Measurements from ENCODE around the gene ZNF358.

ZNF358 gene

GRCh38 chr19:7480222-7480969, 35.5 kb upstream of the ZNF358 start:
- no peak overlapping the region for H3K9ac ChIP-seq (ENCODE audit: low read length)
- H3K27me3 ChIP-seq (ENCODE audit: insufficient read depth, low read length), result peaks cover 7% of the 10 kb centered on the region; the same call in 1 of the 2 replicates
- H3K9me2 ChIP-seq (ENCODE audit: low read depth, low read length), result no peaks in the 10 kb centered on the region
- no peaks in the 10 kb centered on the region for H3K79me2 ChIP-seq (ENCODE audit: insufficient read depth, low read length)
- H2AFZ ChIP-seq (ENCODE audit: low read length), result no peak overlapping the region
- H3K36me3 ChIP-seq (ENCODE audit: insufficient read depth, low read length), result no peaks in the 10 kb centered on the region
- H3F3A ChIP-seq (ENCODE audit: insufficient read depth, low read length), result no peaks in the 10 kb centered on the region
- H3K9me3 ChIP-seq (ENCODE audit: low read length), result no peaks in the 10 kb centered on the region
- no peak for TF ChIP-seq CTCF (IDR thresholded peaks at IDR 0.05; ENCODE audit: low read length)
- TF ChIP-seq EZH2 (IDR thresholded peaks at IDR 0.05; ENCODE audit: borderline replicate concordance, low read length), result no peak
- no peak overlapping the region for H3K27ac ChIP-seq (ENCODE audit: low read depth, low read length, poor library complexity, severe bottlenecking)
- no peak overlapping the region for H3K4me3 ChIP-seq (ENCODE audit: low read depth, low read length, poor library complexity, severe bottlenecking)
- no peaks in the 10 kb centered on the region for H3K4me1 ChIP-seq (ENCODE audit: insufficient read depth, low read length, severe bottlenecking)
- no peaks in the 10 kb centered on the region for H4K20me1 ChIP-seq (ENCODE audit: insufficient read depth, low read length)
- H3K4me2 ChIP-seq (ENCODE audit: low read length), result no peak overlapping the region

GRCh38 chr19:7480970-7481255, 35.0 kb upstream of the ZNF358 start:
- Histone ChIP-seq H3K27ac (ENCODE audit: low read depth, low read length, poor library complexity, severe bottlenecking) (no peak overlapping the region), H3K36me3 (ENCODE audit: insufficient read depth, low read length) (no peaks in the 10 kb centered on the region), H3K4me2 (ENCODE audit: low read length) (no peak overlapping the region), H2AFZ (ENCODE audit: low read length) (no peak overlapping the region), H3K27me3 (ENCODE audit: insufficient read depth, low read length) (peaks cover 7% of the 10 kb centered on the region; the same call in 1 of the 2 replicates), H3K9ac (ENCODE audit: low read length) (no peak overlapping the region), H4K20me1 (ENCODE audit: insufficient read depth, low read length) (no peaks in the 10 kb centered on the region), H3K79me2 (ENCODE audit: insufficient read depth, low read length) (no peaks in the 10 kb centered on the region), H3K9me2 (ENCODE audit: low read depth, low read length) (no peaks in the 10 kb centered on the region), H3K9me3 (ENCODE audit: low read length) (no peaks in the 10 kb centered on the region), H3F3A (ENCODE audit: insufficient read depth, low read length) (no peaks in the 10 kb centered on the region), H3K4me1 (ENCODE audit: insufficient read depth, low read length, severe bottlenecking) (no peaks in the 10 kb centered on the region), H3K4me3 (ENCODE audit: low read depth, low read length, poor library complexity, severe bottlenecking) (no peak overlapping the region)
- no peak for TF ChIP-seq EZH2 (IDR thresholded peaks at IDR 0.05; ENCODE audit: borderline replicate concordance, low read length)
- no peak for TF ChIP-seq CTCF (IDR thresholded peaks at IDR 0.05; ENCODE audit: low read length)

- H3K4me3 ChIP-seq (ENCODE audit: low read depth, low read length, poor library complexity, severe bottlenecking), result no peak overlapping the region
- no peaks in the 10 kb centered on the region for H3K4me1 ChIP-seq (ENCODE audit: insufficient read depth, low read length, severe bottlenecking)
- H3F3A ChIP-seq (ENCODE audit: insufficient read depth, low read length), result no peaks in the 10 kb centered on the region
- H3K9me3 ChIP-seq (ENCODE audit: low read length), result no peaks in the 10 kb centered on the region
- no peak overlapping the region for H3K9ac ChIP-seq (ENCODE audit: low read length)
- H3K36me3 ChIP-seq (ENCODE audit: insufficient read depth, low read length), result no peaks in the 10 kb centered on the region
- no peak overlapping the region for H3K27ac ChIP-seq (ENCODE audit: low read depth, low read length, poor library complexity, severe bottlenecking)
- no peak for TF ChIP-seq EZH2 (IDR thresholded peaks at IDR 0.05; ENCODE audit: borderline replicate concordance, low read length)
- no peak overlapping the region for H3K4me2 ChIP-seq (ENCODE audit: low read length)
- H4K20me1 ChIP-seq (ENCODE audit: insufficient read depth, low read length), result no peaks in the 10 kb centered on the region
- peaks cover 7% of the 10 kb centered on the region; the same call in 1 of the 2 replicates for H3K27me3 ChIP-seq (ENCODE audit: insufficient read depth, low read length)
- H2AFZ ChIP-seq (ENCODE audit: low read length), result no peak overlapping the region
- H3K79me2 ChIP-seq (ENCODE audit: insufficient read depth, low read length), result no peaks in the 10 kb centered on the region
- no peaks in the 10 kb centered on the region for H3K9me2 ChIP-seq (ENCODE audit: low read depth, low read length)
Observed at GRCh38 chr19:7482584-7483439, 33.1 kb upstream of the ZNF358 start.
